ENCODE results near the gene HLA-DPB1.

Gene HLA-DPB1

GRCh38 chr6:33036535-33036934 lies 39.3 kb upstream of the HLA-DPB1 start:
- H3K27ac ChIP-seq = no peak overlapping the region
- peaks cover 8% of the 10 kb centered on the region for H3K27me3 ChIP-seq (replicated peaks)
- in situ Hi-C loops (cut with HindIII; ENCODE audit: low pct_ligation_motif_present, low sequenced_read_pairs) = no loop called here
- TF ChIP-seq CTCF (IDR thresholded peaks at IDR 0.05; ENCODE audit: low read depth, low read length, missing control alignments) = no peak
- no peaks in the 10 kb centered on the region for H3K36me3 ChIP-seq (replicated peaks)
- no peak for DNase-seq
- H3K4me3 ChIP-seq (ENCODE audit: low read depth, low read length) = no peak overlapping the region

GRCh38 chr6:33040157-33040556 lies 35.6 kb upstream of the HLA-DPB1 start:
- Histone ChIP-seq H3K27me3 (replicated peaks) (peaks cover 4% of the 10 kb centered on the region), H3K36me3 (replicated peaks) (no peaks in the 10 kb centered on the region), H3K4me3 (ENCODE audit: low read depth, low read length) (no peak overlapping the region), H3K27ac (no peak overlapping the region)
- DNase-seq = no peak
- in situ Hi-C loops (cut with HindIII; ENCODE audit: low pct_ligation_motif_present, low sequenced_read_pairs) = no loop called here
- no peak for TF ChIP-seq CTCF (IDR thresholded peaks at IDR 0.05; ENCODE audit: low read depth, low read length, missing control alignments)

- no peak for DNase-seq
- Histone ChIP-seq H3K27ac (no peak overlapping the region), H3K27me3 (replicated peaks) (peaks cover 15% of the 10 kb centered on the region), H3K36me3 (replicated peaks) (no peaks in the 10 kb centered on the region), H3K4me3 (ENCODE audit: low read depth, low read length) (no peak overlapping the region)
- in situ Hi-C loops (cut with HindIII; ENCODE audit: low pct_ligation_motif_present, low sequenced_read_pairs) = no loop called here
- TF ChIP-seq CTCF (IDR thresholded peaks at IDR 0.05; ENCODE audit: low read depth, low read length, missing control alignments) = peak; percentile 28
These were observed 26.3 kb upstream of the HLA-DPB1 start for GRCh38 chr6:33049323-33050013.

GRCh38 chr6:33050014-33050810 lies 25.6 kb upstream of the HLA-DPB1 start:
- Histone ChIP-seq H3K27me3 (replicated peaks) (peaks cover 15% of the 10 kb centered on the region), H3K4me3 (ENCODE audit: low read depth, low read length) (no peak overlapping the region), H3K27ac (no peak overlapping the region), H3K36me3 (replicated peaks) (no peaks in the 10 kb centered on the region)
- in situ Hi-C loops (cut with HindIII; ENCODE audit: low pct_ligation_motif_present, low sequenced_read_pairs) = no loop called here
- no peak for DNase-seq
- TF ChIP-seq CTCF (IDR thresholded peaks at IDR 0.05; ENCODE audit: low read depth, low read length, missing control alignments) = no peak

- in situ Hi-C loops (cut with HindIII; ENCODE audit: low pct_ligation_motif_present, low sequenced_read_pairs) = no loop called here
- H3K27ac ChIP-seq = no peak overlapping the region
- H3K36me3 ChIP-seq (replicated peaks) = no peaks in the 10 kb centered on the region
- TF ChIP-seq CTCF (IDR thresholded peaks at IDR 0.05; ENCODE audit: low read depth, low read length, missing control alignments) = no peak
- H3K27me3 ChIP-seq (replicated peaks) = peaks cover 10% of the 10 kb centered on the region
- H3K4me3 ChIP-seq (ENCODE audit: low read depth, low read length) = no peak overlapping the region
- DNase-seq = no peak
These were observed 23.2 kb upstream of the HLA-DPB1 start for GRCh38 chr6:33052627-33053026.

Measured in brain microvascular endothelial cell (primary cell).